MM.1S (cell line): Measurements from ENCODE around the gene RUNX2.

ENCODE experiments used
- DNase-seq: peaks from one replicate; pipeline ENCODE4 v3.0.0-alpha.2; 2015
- H2AFZ ChIP-seq: fragments of 300-600 bp; sonication (generic); 2 replicates; pipeline ENCODE4 v1.6.0; 2016; ENCODE audit warnings: antibody characterized with exemption, low read length
- H3F3A ChIP-seq: fragments of 300-600 bp; sonication (generic); 2 replicates; pipeline ENCODE4 v1.6.1; 2016; ENCODE audit warnings: mild to moderate bottlenecking, antibody characterized with exemption, low read length, moderate library complexity, mixed read lengths; ENCODE audit not compliant: insufficient read depth
- H3K27ac ChIP-seq: fragments of 300-600 bp; sonication (generic); 2 replicates; pipeline ENCODE4 v1.5.1; 2016; ENCODE audit warnings: mild to moderate bottlenecking, low read length
- H3K27me3 ChIP-seq: fragments of 300-600 bp; sonication (generic); replicated peaks from 2 replicates; pipeline ENCODE4 v1.6.0; 2016; ENCODE audit warnings: low read length; ENCODE audit not compliant: insufficient read depth
- H3K36me3 ChIP-seq: fragments of 300-600 bp; sonication (generic); replicated peaks from 2 replicates; pipeline ENCODE4 v1.6.1; 2016; ENCODE audit warnings: mild to moderate bottlenecking, low read length, mixed read lengths; ENCODE audit not compliant: insufficient read depth
- H3K4me1 ChIP-seq: fragments of 300-600 bp; sonication (generic); 2 replicates; pipeline ENCODE4 v1.6.1; 2016; ENCODE audit warnings: low read length, mixed read lengths
- H3K4me2 ChIP-seq: fragments of 300-600 bp; sonication (generic); 2 replicates; pipeline ENCODE4 v1.6.0; 2016; ENCODE audit warnings: low read depth, low read length
- H3K4me3 ChIP-seq: fragments of 300-600 bp; sonication (generic); 2 replicates; pipeline ENCODE4 v1.5.1; 2016; ENCODE audit warnings: low read length, mixed read lengths
- H3K79me2 ChIP-seq: fragments of 300-600 bp; sonication (generic); 2 replicates; pipeline ENCODE4 v1.6.1; 2016; ENCODE audit warnings: mixed run types, low read length, mixed read lengths
- H3K9ac ChIP-seq: fragments of 300-600 bp; sonication (generic); 2 replicates; pipeline ENCODE4 v1.6.1; 2016; ENCODE audit warnings: low read length, mixed read lengths
- H3K9me2 ChIP-seq: fragments of 300-600 bp; sonication (generic); replicated peaks from 2 replicates; pipeline ENCODE4 v1.6.1; 2016; ENCODE audit warnings: mild to moderate bottlenecking, low read length, mixed read lengths; ENCODE audit not compliant: insufficient read depth
- H3K9me3 ChIP-seq: fragments of 300-600 bp; sonication (generic); replicated peaks from 2 replicates; pipeline ENCODE4 v1.6.1; 2016; ENCODE audit warnings: mild to moderate bottlenecking, low read length, mixed read lengths; ENCODE audit not compliant: insufficient read depth
- H4K20me1 ChIP-seq: fragments of 300-600 bp; sonication (generic); 2 replicates; pipeline ENCODE4 v1.6.1; 2016; ENCODE audit warnings: mild to moderate bottlenecking, low read length, moderate library complexity, mixed read lengths; ENCODE audit not compliant: insufficient read depth
- CTCF ChIP-seq: fragments of 300-600 bp; sonication (generic); IDR thresholded peaks from 2 replicates; pipeline ENCODE4 v1.5.1; 2016; ENCODE audit warnings: antibody characterized with exemption, low read length, mixed read lengths
- EZH2 ChIP-seq: fragments of 300-600 bp; sonication (generic); optimal IDR thresholded peaks from 2 replicates; pipeline ENCODE3; 2017; ENCODE audit warnings: low read depth, mild to moderate bottlenecking, antibody characterized with exemption, low read length, mixed read lengths
- EZH2phosphoT487 ChIP-seq: fragments of 300-600 bp; sonication (generic); IDR thresholded peaks from 2 replicates; pipeline ENCODE4 v1.6.1; 2018; ENCODE audit warnings: antibody characterized with exemption, low read length

Gene RUNX2

DNA sequence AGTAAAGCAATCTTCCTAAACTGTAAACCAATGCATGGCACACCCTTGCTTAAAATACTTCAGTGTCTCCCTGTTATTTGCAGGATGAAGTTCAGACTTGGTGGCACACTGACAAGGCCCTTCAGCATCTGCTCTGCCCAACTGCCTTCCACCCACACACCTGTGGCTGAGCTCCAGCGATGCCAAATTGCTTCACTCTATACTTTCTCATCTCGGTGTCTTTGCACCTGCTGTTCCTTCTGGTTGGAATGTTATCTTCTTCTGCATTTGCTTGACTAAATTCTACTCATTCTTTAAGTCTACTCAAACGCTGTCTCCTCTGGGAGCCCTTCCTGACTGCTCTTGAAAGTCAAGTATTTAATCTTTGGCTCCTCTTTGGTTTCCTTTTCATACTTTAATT lies 149.7 kb downstream of the RUNX2 start:
- peaks cover 5% of the 10 kb centered on the region; the same call in 1 of the 2 replicates for H3F3A ChIP-seq
- H3K4me1 ChIP-seq: peaks cover 41% of the 10 kb centered on the region
- H3K36me3 ChIP-seq: no peaks in the 10 kb centered on the region; the same call in 1 of the 2 replicates
- H4K20me1 ChIP-seq: no peaks in the 10 kb centered on the region; the same call in 1 of the 2 replicates
- H3K9me3 ChIP-seq: no peaks in the 10 kb centered on the region
- H3K4me3 ChIP-seq: no peak overlapping the region
- H3K79me2 ChIP-seq: peaks cover 99% of the 10 kb centered on the region
- H3K9ac ChIP-seq: no peak overlapping the region
- no peaks in the 10 kb centered on the region for H3K27me3 ChIP-seq
- H3K9me2 ChIP-seq: no peaks in the 10 kb centered on the region
- no peak overlapping the region for H3K4me2 ChIP-seq
- no peak overlapping the region for H2AFZ ChIP-seq
- no peak for DNase-seq
- TF ChIP-seq EZH2phosphoT487: no peak
- TF ChIP-seq CTCF: no peak
- TF ChIP-seq EZH2: no peak
- no peak overlapping the region for H3K27ac ChIP-seq

DNA sequence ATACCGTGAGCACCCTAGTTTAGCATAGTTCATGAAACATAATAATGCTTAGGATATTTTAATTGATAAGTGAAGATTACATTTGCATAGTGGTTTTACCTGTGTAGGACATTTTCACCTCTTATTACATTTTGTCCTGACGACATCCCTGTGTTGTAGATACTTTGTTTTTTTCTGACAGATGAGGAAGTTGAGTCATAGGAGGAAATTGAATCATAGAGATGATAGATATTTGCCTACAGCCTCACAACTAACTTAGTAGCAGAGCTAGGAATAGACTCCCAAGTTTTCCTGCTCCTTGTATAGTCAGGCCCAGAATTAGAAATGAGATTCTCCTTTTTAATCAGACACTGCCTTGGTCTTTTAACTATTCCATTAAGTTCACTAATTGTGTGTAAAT lies 150.1 kb downstream of the RUNX2 start:
- peaks cover 41% of the 10 kb centered on the region for H3K4me1 ChIP-seq
- no peak for DNase-seq
- TF ChIP-seq EZH2phosphoT487 (no peak), EZH2 (no peak), CTCF (no peak)
- H3K27ac ChIP-seq: no peak overlapping the region
- peaks cover 99% of the 10 kb centered on the region for H3K79me2 ChIP-seq
- H3K36me3 ChIP-seq: no peaks in the 10 kb centered on the region; the same call in 1 of the 2 replicates
- no peaks in the 10 kb centered on the region; the same call in 1 of the 2 replicates for H4K20me1 ChIP-seq
- H3K9me3 ChIP-seq: no peaks in the 10 kb centered on the region
- H3K9ac ChIP-seq: no peak overlapping the region
- no peak overlapping the region for H2AFZ ChIP-seq
- no peaks in the 10 kb centered on the region for H3K27me3 ChIP-seq
- H3F3A ChIP-seq: peaks cover 5% of the 10 kb centered on the region; the same call in 1 of the 2 replicates
- H3K4me2 ChIP-seq: no peak overlapping the region
- H3K9me2 ChIP-seq: no peaks in the 10 kb centered on the region
- no peak overlapping the region for H3K4me3 ChIP-seq

DNA sequence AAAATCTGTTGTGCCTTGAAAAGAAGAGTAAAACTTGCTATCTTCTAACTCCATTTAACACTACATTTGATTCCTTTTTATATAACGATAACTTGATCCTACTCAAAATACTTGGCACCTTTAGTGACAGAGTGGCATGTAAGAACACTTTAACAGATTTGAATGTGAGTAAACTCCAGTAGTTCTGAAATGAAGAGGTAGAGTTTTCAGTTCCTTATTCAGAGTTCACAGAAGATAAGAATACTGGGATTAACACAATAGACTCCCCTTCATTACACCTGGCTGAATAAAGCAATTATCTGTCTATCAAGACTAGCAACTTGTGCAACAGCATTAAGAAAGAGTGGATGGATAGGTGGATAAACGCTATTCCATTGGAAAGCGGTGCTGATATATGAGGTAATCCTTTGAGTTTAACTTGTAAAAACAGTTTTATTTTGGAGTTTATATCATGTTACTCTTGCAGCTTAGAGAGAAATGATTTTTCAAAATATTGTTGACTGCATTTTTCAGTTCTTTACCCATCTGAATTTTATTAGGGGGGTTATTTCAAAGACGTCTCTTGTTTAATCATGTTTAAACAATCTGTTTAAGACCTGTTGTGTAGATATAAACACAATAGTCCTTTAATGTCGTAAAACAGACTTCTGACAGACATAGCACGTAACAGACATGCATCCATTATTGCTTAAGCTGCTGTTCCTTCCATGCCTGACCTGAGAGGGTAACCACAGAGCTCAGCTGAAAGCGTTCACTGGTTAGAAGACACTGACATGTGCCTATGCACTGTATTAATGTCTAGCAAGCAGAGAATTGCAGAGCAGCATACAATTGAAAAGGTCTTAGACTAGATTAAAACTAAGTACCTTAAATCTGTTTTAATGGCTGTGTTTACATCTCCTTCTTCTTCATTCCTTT lies 152.0 kb downstream of the RUNX2 start:
- H3K9me3 ChIP-seq: no peaks in the 10 kb centered on the region
- no peaks in the 10 kb centered on the region for H3K27me3 ChIP-seq
- TF ChIP-seq EZH2 (no peak), EZH2phosphoT487 (no peak), CTCF (no peak)
- H3K36me3 ChIP-seq: no peaks in the 10 kb centered on the region; the same call in 1 of the 2 replicates
- H3K4me2 ChIP-seq: no peak overlapping the region
- peaks cover 41% of the 10 kb centered on the region for H3K4me1 ChIP-seq
- H4K20me1 ChIP-seq: peaks cover 5% of the 10 kb centered on the region; the same call in 1 of the 2 replicates
- H3F3A ChIP-seq: peaks cover 5% of the 10 kb centered on the region; the same call in 1 of the 2 replicates
- H3K27ac ChIP-seq: no peak overlapping the region
- H3K79me2 ChIP-seq: peaks cover 99% of the 10 kb centered on the region
- H3K9ac ChIP-seq: no peak overlapping the region
- H3K4me3 ChIP-seq: no peak overlapping the region
- no peak overlapping the region for H2AFZ ChIP-seq
- no peak for DNase-seq
- H3K9me2 ChIP-seq: no peaks in the 10 kb centered on the region
